ENCODE measurements around the gene HOXA5. TPM values are rescaled to one million over a fixed set of nuclear protein-coding genes. Genes with fewer than 3 reads are reported as not detected.

The HOXA5 gene
- total and polyA plus RNA-seq, 5 donors from 2014 or later: not detected

DNA sequence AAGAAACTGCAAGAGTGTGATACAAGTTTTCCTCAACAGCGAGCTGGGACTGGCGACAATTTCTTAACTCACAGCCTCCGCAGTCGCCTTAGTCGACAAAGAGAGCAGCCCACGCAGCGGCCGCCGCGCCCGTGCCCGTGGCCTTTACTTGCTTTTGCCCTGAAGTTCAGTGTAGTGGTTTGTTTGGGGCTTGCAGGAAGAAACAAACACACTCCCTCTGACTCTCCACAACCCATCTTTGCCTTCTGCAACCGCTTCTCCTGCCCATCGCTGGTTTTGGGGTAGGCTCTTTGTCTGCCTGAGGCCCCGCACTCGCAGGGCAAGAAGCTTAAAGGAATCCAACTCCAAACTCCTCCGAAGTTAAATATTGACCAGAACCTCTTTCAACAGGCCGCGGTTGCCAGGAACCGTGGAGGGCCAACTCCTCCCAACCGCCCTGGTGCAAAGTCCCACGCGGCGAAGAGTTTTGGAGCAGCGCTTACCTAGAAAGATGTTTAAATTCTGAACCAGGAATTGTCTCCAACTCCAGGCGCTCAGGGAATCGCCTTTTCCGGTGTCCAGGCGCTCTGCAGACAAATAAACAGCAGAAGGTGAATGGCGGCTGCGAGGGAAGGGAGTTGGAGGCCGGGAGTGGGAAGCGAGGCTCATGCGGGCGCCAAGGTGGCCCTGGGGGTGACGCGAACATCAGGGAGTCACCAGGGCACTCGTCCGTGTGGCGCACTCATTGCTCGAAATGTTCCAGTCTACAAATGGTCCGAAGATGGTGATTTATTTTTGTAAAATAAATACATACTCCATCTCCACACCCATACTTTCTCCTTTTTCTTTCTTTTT, 21.2 kb downstream of the HOXA5 start:
- Histone ChIP-seq H3K4me3 (ENCODE audit: low read depth, low read length) (no peak overlapping the region), H3K4me1 (ENCODE audit: control insufficient read depth, insufficient read depth, low read length, poor library complexity, severe bottlenecking) (no peaks in the 10 kb centered on the region), H3K27me3 (ENCODE audit: control insufficient read depth, insufficient read depth, low read length) (peaks cover 3% of the 10 kb centered on the region), H3K9me3 (ENCODE audit: control insufficient read depth in 2 of 2, low read length in 2 of 2) (no peaks in the 10 kb centered on the region), H3K36me3 (ENCODE audit: control insufficient read depth, insufficient read depth, low read length) (no peaks in the 10 kb centered on the region), H3K27ac (ENCODE audit: insufficient read depth, low read length, poor library complexity, severe bottlenecking) (no peak overlapping the region)
- Mint-ChIP-seq H3K27me3 (peaks cover 35% of the 10 kb centered on the region), H3K4me1 (no peaks in the 10 kb centered on the region), H3K27ac (no peak overlapping the region), H3K4me3 (no peak overlapping the region), H3K9me3 (no peaks in the 10 kb centered on the region), H3K36me3 (no peaks in the 10 kb centered on the region)
- ATAC-seq (ENCODE audit: low read depth in 2 of 2) (no peak), DNase-seq (no peak)

DNA sequence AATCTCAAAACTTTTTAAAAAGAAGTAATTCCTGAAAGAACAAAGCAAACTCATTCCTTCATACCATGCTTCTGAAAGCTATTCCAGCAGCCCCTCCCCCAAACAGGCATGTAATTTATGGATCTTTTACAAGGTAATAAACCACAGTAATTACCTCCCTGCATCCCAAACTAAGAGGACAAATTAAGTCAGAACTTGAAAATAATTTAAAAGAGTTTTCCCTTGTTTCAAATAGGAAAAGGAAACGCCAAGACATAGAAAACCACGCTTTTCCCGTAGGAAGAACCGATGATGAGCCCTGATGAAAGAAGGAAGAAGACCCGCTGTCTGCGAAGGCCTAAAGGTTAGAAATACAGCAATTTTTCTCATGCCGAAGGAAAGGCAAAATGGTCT, 21.8 kb downstream of the HOXA5 start:
- H3K27me3 ChIP-seq (ENCODE audit: control insufficient read depth, insufficient read depth, low read length): no peaks in the 10 kb centered on the region
- H3K27ac ChIP-seq (ENCODE audit: insufficient read depth, low read length, poor library complexity, severe bottlenecking): no peak overlapping the region
- H3K27me3 Mint-ChIP-seq: peaks cover 33% of the 10 kb centered on the region
- H3K9me3 ChIP-seq (ENCODE audit: control insufficient read depth in 2 of 2, low read length in 2 of 2): no peaks in the 10 kb centered on the region
- DNase-seq (no peak), ATAC-seq (ENCODE audit: low read depth in 2 of 2) (no peak)
- H3K36me3 Mint-ChIP-seq: no peaks in the 10 kb centered on the region
- no peaks in the 10 kb centered on the region for H3K4me1 Mint-ChIP-seq
- no peak overlapping the region for H3K4me3 ChIP-seq (ENCODE audit: low read depth, low read length)
- no peaks in the 10 kb centered on the region for H3K36me3 ChIP-seq (ENCODE audit: control insufficient read depth, insufficient read depth, low read length)
- H3K27ac Mint-ChIP-seq: no peak overlapping the region
- H3K4me3 Mint-ChIP-seq: no peak overlapping the region
- H3K4me1 ChIP-seq (ENCODE audit: control insufficient read depth, insufficient read depth, low read length, poor library complexity, severe bottlenecking): no peaks in the 10 kb centered on the region
- H3K9me3 Mint-ChIP-seq: no peaks in the 10 kb centered on the region

DNA sequence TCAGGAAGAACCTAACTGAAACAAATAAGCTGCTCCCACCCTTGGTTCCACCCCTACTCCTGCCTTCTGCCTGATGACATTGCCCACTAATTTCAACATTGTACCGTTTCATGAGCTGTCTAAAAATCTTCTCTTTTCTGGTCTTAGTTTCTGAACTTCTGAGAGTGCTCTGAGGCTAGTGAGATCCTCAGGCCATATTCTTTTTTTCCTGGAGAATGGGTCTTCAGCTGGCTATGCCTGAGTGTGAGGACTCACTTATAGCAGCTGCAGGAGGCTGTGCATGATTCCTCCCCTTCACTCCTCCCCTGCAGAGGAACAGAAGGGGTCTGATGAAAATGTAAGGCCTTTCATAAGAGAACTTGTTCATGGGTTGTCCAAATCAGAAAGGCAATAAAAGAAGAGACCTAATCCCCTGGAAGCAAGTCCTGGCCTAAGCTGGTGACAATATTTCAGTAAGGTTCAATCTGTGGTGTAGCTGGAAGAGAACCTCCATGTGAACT, 24.0 kb downstream of the HOXA5 start:
- H3K4me1 Mint-ChIP-seq: no peaks in the 10 kb centered on the region

DNA sequence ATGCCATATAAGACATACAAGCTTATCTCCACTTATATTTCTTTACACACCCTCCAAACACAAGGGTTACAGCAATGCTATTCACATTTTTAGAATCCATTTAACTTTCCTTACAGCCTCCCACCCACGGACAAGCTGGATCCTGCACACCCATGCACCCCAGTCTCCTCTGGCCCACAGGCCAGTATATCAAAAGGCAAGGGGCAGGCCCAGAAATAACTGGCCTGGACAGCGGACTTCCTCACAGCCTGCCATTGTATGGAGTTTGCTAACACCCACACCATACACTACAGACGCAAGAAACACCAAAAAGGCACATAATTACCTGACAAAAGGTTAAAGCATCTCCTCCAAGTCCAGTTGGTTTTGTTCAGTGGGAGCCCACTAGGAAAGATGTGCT, 24.9 kb downstream of the HOXA5 start:
- Histone ChIP-seq H3K4me3 (ENCODE audit: low read depth, low read length) (no peak overlapping the region), H3K9me3 (ENCODE audit: control insufficient read depth in 2 of 2, low read length in 2 of 2) (no peaks in the 10 kb centered on the region), H3K36me3 (ENCODE audit: control insufficient read depth, insufficient read depth, low read length) (no peaks in the 10 kb centered on the region), H3K27ac (ENCODE audit: insufficient read depth, low read length, poor library complexity, severe bottlenecking) (no peak overlapping the region), H3K4me1 (ENCODE audit: control insufficient read depth, insufficient read depth, low read length, poor library complexity, severe bottlenecking) (no peaks in the 10 kb centered on the region), H3K27me3 (ENCODE audit: control insufficient read depth, insufficient read depth, low read length) (no peaks in the 10 kb centered on the region)
- no peaks in the 10 kb centered on the region for H3K4me1 Mint-ChIP-seq
- no peak overlapping the region for H3K27ac Mint-ChIP-seq
- peaks cover 20% of the 10 kb centered on the region for H3K27me3 Mint-ChIP-seq
- H3K36me3 Mint-ChIP-seq: no peaks in the 10 kb centered on the region
- no peaks in the 10 kb centered on the region for H3K9me3 Mint-ChIP-seq
- ATAC-seq (ENCODE audit: low read depth in 2 of 2): no peak
- H3K4me3 Mint-ChIP-seq: no peak overlapping the region
- DNase-seq: no peak

More for the DNA sequence above, 24.0 kb downstream of the HOXA5 start:
- Mint-ChIP-seq H3K27me3 (peaks cover 20% of the 10 kb centered on the region), H3K36me3 (no peaks in the 10 kb centered on the region), H3K4me3 (no peak overlapping the region), H3K27ac (no peak overlapping the region), H3K9me3 (no peaks in the 10 kb centered on the region)
- Histone ChIP-seq H3K27me3 (ENCODE audit: control insufficient read depth, insufficient read depth, low read length) (no peaks in the 10 kb centered on the region), H3K4me1 (ENCODE audit: control insufficient read depth, insufficient read depth, low read length, poor library complexity, severe bottlenecking) (no peaks in the 10 kb centered on the region), H3K9me3 (ENCODE audit: control insufficient read depth in 2 of 2, low read length in 2 of 2) (no peaks in the 10 kb centered on the region), H3K4me3 (ENCODE audit: low read depth, low read length) (no peak overlapping the region), H3K36me3 (ENCODE audit: control insufficient read depth, insufficient read depth, low read length) (no peaks in the 10 kb centered on the region), H3K27ac (ENCODE audit: insufficient read depth, low read length, poor library complexity, severe bottlenecking) (no peak overlapping the region)
- DNase-seq (no peak), ATAC-seq (ENCODE audit: low read depth in 2 of 2) (no peak)

DNA sequence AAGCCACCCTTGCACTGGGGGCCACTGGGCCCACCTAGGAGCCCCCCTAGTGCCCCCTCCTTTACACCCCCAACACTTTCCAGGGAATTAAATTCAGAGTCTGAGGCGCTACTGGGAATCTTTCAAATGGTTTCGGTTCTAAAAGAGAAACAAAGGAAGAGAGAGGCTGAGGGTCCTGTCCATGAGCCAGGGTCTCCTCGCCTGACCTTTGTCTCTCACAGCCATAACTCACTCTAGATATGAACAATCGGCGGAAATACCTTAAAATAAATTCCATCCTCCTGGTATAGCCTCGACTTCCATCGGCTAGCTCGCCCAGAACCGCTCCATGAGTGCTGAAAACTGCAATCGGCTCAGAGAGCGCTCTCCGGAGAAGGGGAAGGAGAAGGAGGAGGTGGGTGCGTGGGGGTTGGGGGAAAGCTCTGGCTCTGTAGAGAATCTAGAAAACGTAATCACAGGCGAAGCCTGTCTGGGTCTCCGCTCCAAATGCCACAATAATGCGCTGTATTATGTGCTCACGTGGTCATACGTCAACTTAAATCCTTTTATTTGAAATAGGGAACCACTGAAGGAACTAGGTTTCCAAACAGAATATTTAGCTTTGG, 25.5 kb downstream of the HOXA5 start:
- Histone ChIP-seq H3K9me3 (ENCODE audit: control insufficient read depth in 2 of 2, low read length in 2 of 2) (no peaks in the 10 kb centered on the region), H3K4me3 (ENCODE audit: low read depth, low read length) (no peak overlapping the region), H3K4me1 (ENCODE audit: control insufficient read depth, insufficient read depth, low read length, poor library complexity, severe bottlenecking) (no peaks in the 10 kb centered on the region), H3K27me3 (ENCODE audit: control insufficient read depth, insufficient read depth, low read length) (no peaks in the 10 kb centered on the region), H3K36me3 (ENCODE audit: control insufficient read depth, insufficient read depth, low read length) (no peaks in the 10 kb centered on the region), H3K27ac (ENCODE audit: insufficient read depth, low read length, poor library complexity, severe bottlenecking) (no peak overlapping the region)
- H3K27ac Mint-ChIP-seq: no peak overlapping the region
- H3K9me3 Mint-ChIP-seq: no peaks in the 10 kb centered on the region
- H3K27me3 Mint-ChIP-seq: peaks cover 20% of the 10 kb centered on the region
- H3K36me3 Mint-ChIP-seq: no peaks in the 10 kb centered on the region
- no peak for DNase-seq
- no peak for ATAC-seq (ENCODE audit: low read depth in 2 of 2)
- no peaks in the 10 kb centered on the region for H3K4me1 Mint-ChIP-seq
- H3K4me3 Mint-ChIP-seq: no peak overlapping the region

- no peak overlapping the region for H3K4me3 Mint-ChIP-seq
- no peaks in the 10 kb centered on the region for H3K4me1 ChIP-seq (ENCODE audit: control insufficient read depth, insufficient read depth, low read length, poor library complexity, severe bottlenecking)
- no peaks in the 10 kb centered on the region for H3K9me3 Mint-ChIP-seq
- no peaks in the 10 kb centered on the region for H3K9me3 ChIP-seq (ENCODE audit: control insufficient read depth in 2 of 2, low read length in 2 of 2)
- H3K36me3 ChIP-seq (ENCODE audit: control insufficient read depth, insufficient read depth, low read length): no peaks in the 10 kb centered on the region
- H3K27me3 Mint-ChIP-seq: peaks cover 20% of the 10 kb centered on the region
- DNase-seq (no peak), ATAC-seq (ENCODE audit: low read depth in 2 of 2) (no peak)
- H3K27ac Mint-ChIP-seq: no peak overlapping the region
- H3K36me3 Mint-ChIP-seq: no peaks in the 10 kb centered on the region
- H3K27ac ChIP-seq (ENCODE audit: insufficient read depth, low read length, poor library complexity, severe bottlenecking): no peak overlapping the region
- H3K4me3 ChIP-seq (ENCODE audit: low read depth, low read length): no peak overlapping the region
- H3K4me1 Mint-ChIP-seq: no peaks in the 10 kb centered on the region
- no peaks in the 10 kb centered on the region for H3K27me3 ChIP-seq (ENCODE audit: control insufficient read depth, insufficient read depth, low read length)
Observed at GRCh38 chr7:27116962-27117886, 26.3 kb downstream of the HOXA5 start.

DNA sequence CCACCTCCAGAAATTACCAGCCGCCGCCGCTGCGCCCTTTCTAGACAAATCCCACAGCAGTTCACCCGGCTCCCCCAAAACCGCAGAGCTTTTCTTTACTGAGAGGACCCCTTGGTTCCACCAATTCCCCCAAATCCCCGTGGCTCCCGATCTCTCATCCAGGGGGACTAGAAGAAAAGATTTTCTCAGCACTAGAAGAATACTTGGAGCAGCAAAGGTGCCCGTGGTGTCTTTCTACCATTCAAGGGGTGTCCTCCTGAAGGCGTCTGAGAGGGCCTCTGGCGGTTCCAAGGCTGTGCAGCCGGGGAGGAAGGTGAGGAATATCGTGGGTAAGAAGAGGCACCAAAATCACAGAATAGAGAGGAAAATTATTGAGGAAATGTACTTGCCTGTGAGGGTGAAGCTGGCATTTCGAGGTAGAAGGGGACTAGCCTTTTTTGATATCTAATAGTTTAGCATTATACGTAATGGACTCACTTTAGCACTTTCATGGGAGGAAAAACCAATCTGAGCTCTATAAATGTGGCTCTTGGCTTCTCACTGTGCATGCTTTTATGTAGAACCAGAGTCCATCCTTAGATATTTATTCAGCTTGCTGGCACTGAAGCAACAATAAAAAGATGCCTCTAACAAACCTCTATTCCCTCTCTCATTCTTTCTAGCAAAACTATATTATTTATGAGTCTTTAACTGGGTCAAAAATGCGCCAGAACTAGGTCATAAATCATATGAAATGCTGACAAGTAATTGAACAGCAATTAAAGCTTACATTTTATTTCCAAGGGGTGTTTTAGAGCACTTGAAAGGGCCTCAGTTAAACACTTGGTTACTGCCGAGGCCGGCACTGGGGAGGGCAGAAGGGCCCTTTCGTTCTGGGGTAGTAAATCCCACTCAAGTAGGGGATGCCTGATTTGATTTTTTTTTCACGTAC, 27.2 kb downstream of the HOXA5 start:
- Histone ChIP-seq H3K9me3 (ENCODE audit: control insufficient read depth in 2 of 2, low read length in 2 of 2) (no peaks in the 10 kb centered on the region), H3K4me3 (ENCODE audit: low read depth, low read length) (no peak overlapping the region), H3K27me3 (ENCODE audit: control insufficient read depth, insufficient read depth, low read length) (no peaks in the 10 kb centered on the region), H3K27ac (ENCODE audit: insufficient read depth, low read length, poor library complexity, severe bottlenecking) (no peak overlapping the region), H3K4me1 (ENCODE audit: control insufficient read depth, insufficient read depth, low read length, poor library complexity, severe bottlenecking) (no peaks in the 10 kb centered on the region), H3K36me3 (ENCODE audit: control insufficient read depth, insufficient read depth, low read length) (no peaks in the 10 kb centered on the region)
- ATAC-seq (ENCODE audit: low read depth in 2 of 2) (no peak), DNase-seq (no peak)
- no peaks in the 10 kb centered on the region for H3K4me1 Mint-ChIP-seq
- peaks cover 24% of the 10 kb centered on the region for H3K27me3 Mint-ChIP-seq
- no peak overlapping the region for H3K27ac Mint-ChIP-seq
- H3K9me3 Mint-ChIP-seq: no peaks in the 10 kb centered on the region
- H3K36me3 Mint-ChIP-seq: no peaks in the 10 kb centered on the region
- no peak overlapping the region for H3K4me3 Mint-ChIP-seq
